GM18511 (cell line): ENCODE measurements around the gene CHD1.

Experiments
- ATAC-seq: cut with Tn5 transposase; IDR thresholded peaks from one replicate; pipeline ENCODE4 v1.9.1; 2021; ENCODE audit warnings: mild to moderate bottlenecking, moderate library complexity; ENCODE audit not compliant: unreplicated experiment

Gene CHD1

DNA sequence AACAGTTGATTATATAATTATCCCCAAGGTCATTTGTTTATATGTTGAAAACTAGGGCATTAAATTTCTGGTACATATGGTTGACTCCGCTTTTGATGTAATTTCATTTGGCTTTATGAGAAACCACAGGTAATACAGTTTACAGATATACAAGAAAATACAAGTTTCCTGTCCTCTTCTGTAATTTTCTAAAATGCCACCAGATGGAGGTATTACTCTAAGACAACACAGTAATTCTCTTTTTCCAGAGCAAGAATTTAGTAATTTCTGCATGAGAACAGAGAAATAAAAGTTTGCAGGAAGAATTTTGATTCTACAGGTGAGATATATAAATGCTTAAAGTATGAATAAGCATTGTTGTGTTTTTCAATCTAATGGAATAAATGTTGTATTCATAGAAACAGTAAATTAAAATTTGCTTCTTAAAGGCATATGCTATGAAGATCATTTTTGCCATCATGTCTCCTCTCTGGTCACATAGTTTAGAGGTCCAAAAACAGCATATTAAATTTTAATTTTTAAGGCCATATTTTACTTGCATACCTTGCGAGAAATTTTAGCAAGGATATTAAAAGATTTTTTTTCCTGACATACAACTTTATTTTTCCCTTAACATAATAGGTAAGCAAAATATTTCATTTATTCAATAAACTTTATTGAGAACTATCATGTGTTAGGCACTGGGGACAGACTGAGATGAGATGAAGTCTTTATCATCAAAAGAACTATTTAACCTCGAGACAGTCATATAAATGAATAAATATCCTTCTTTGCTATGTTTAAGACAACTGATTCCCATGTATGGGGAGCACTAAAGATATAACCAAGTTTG is 22.7 kb downstream of the CHD1 start:
- ATAC-seq, result peak; percentile 75

DNA sequence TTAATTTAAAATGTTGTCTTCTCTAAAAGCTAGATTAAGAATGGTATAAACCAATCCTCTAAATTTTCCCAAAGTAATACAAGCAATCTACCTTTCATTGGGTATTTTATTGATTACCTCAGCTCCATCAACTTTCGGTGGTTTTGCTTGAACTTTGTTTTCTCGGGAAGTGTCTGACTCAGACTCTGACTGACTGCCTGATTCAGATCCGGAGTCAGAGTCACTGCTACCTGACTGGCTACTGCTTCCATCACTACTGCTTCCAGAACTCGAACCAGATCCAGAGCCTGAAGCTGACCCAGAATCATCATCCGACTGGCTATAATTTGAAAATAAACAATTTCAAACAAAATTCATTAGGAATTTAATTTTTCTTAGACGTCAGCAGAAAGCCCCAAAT is 24.0 kb downstream of the CHD1 start:
- ATAC-seq, result no peak

DNA sequence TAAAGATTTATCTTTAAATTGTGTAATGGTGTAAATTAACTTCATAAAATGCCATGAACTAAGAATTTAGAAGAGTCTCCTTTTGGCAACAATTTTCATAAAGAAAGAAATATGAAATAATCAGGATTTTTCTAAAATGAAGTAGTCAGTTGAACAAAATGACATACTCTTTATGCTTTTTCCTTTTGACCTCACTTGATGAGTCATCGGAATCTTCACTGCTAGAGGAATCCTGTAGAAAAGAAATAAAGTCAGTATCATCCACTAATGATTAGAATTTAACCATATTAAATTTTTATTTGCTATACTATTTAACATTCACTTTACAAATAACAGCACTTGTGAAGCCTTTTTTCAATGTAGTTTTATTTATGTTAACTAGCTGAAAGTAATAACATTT is 26.1 kb downstream of the CHD1 start:
- ATAC-seq, result no peak

DNA sequence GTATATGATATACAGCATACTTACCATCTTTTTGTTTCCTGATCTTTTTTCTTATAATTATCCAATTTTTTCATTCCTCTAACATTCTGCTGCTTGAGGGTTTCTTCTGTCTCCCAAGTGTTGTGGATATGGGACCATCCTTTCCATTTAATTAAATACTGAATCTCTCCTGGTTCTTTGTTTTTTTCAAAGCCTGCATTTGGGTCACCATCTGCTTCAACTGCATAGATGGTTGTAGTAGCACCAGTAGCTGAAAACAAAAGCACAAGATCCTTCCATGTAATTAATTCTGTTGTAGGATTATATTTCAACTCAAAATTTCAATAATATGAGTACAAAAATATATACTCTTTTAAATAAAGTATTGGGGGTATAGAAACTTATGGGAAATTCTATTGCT is 29.4 kb downstream of the CHD1 start:
- no peak for ATAC-seq

DNA sequence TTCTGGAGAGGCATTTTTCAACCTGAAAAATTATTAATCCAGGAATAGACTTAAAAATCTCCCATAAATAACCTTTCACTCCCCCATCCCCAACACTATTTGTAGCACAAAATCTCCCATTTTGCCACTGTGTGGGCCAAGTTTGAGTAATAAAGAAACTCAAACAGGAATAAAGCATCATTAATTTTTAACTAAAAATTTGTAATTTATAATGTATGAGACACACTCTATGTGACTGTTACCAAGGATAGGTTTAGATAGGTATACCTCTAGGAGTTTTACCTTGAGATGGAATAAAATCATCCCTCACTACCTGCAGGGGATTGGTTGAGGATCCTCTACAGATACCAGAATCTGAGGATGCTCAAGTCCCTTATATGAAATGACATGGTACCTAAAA is 30.1 kb downstream of the CHD1 start:
- peak; percentile 75 for ATAC-seq

DNA sequence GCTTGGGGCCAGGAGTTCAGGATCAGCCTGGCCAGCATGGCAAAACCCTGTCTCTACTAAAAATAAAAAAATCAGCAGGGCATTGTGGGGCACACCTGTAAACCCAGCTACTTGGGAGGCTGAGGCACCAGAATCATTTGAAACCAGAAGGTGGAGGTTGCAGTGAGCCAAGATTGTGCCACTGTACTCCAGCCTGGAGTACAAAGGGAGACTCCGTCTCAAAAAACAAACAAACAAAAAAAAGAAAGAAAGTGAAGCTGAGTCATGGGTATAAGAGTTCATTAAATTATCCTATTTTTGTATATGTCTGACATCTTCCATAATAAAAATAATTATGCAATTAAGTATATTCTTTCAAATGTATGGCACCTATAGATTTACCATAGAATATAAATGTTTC is 37.2 kb downstream of the CHD1 start:
- no peak for ATAC-seq

DNA sequence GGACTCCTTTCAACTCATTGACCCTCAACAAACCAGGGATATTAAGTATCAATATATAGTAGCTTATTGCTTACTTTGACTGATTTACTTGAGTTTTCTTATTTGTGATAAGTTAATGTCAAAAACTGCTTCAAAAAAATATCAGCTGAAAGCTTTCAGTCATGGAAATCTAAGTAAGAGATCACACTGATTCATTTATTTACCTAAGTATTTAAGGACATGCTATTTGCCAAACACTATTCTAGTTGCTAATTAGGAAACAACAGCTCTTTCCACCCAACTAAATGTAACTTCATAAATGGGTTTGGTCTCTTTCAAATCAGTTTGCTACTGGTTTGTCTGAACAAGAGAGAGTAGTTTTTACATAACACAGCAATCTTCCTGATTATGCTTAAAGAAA is 48.2 kb downstream of the CHD1 start:
- no peak for ATAC-seq

DNA sequence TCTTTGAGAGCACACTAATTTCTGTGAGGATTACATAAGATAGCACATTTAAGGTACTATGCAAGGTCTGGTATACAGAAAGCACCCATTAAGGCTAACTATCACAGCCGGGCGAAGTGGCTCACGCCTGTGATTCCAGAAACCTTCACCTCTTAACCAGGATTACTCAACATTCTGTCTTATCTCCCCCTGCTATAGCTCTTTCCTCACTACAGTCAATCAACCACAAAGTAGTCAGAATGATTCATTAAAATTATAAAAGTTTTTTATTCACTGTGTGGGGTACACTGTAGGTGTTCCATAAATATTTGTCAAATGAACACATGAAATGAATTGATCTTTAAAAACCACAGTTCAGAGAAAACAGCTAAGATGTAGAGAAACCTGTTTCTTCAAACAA is 48.7 kb downstream of the CHD1 start:
- no peak for ATAC-seq

DNA sequence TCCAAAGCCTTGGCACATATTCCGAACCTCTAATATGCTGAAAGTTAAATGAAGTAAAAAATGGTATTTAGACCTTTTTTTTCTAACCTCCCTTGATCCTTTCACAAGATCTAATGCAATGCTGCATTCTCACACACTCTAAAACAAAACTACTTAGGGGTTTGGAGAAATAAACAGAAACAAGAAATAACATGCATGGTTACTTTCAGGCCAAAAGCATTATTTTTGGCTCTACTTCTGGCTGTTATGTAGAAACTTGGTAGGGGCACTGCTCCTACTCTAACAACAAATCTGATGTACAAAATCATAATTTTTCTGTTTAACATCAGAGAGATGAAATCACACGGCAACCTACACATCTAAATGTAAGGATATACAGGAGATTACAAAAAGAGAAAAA is 51.2 kb downstream of the CHD1 start:
- no peak for ATAC-seq

DNA sequence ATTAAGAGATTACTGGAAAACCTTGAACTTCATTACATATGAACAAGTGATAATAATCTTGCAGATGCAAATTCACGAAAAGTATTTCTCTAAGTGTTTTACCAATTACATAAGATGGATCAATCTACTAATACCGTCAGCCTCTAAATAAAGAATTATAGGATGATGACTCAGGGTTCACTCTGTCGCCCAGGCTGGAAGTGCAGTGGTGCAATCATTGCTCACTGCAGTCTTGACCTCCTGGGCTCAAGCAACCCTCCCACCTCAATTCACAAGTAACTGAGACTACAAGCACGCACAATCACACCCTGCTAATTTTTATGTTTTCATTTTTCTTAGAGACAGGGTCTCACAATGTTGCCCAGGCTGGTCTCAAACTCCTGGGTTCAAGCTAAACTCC is 56.1 kb downstream of the CHD1 start:
- ATAC-seq, result no peak

DNA sequence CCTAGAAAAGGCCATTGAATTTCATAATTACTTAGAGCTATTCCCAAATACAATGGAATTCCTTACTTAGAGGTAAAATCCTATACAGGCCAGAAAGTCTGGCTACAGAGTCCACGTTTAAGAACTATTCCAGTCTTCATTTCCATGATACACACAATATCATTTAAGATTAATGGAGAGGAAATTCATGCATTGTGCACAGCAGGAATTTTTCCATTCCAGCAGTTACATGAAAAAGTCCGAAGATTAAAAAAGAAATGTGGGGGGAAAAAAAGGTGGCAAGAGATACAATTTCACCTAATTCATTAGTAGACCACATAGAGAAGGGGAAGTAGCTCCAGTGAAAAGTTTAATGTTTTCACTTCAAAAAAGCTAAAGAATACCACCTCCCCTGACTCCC is 63.1 kb downstream of the CHD1 start:
- ATAC-seq, result no peak

DNA sequence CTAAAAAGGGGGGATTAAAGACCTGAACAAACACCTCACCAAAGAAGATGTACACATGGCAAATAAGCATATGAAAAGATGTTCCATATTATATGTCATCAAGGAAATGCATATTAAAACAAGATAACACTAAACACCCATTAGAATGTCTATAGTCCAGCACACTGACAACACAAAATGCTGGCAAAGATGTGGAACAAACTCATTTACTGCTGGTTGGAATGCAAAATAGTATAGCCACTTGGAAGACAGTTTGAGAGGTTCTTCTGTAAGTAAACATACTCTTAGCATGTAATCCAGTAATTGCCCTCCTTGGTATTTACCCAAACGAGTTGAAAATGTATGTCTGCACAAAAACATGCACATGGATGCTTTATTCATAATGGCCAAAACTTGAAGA is 81.8 kb downstream of the CHD1 start:
- ATAC-seq, result no peak

DNA sequence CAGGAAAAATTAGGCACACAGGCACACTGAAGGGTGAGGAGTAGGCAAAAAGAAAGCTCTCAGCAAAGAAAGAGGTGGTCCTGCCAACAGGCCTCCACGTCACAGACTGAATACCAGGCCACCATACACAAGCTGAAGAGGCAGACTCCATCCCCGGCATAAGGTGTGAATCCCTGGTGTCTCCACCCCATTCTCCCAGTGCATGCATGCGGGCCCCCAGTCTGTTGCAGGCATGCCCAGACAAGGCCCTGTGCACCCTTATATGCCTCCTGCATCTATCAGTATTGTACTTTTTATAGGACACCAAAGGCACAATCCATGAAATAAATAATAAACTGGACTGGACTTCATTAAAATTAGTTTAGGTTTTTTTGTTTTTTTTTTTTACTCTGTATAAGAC is 82.3 kb downstream of the CHD1 start:
- no peak for ATAC-seq

DNA sequence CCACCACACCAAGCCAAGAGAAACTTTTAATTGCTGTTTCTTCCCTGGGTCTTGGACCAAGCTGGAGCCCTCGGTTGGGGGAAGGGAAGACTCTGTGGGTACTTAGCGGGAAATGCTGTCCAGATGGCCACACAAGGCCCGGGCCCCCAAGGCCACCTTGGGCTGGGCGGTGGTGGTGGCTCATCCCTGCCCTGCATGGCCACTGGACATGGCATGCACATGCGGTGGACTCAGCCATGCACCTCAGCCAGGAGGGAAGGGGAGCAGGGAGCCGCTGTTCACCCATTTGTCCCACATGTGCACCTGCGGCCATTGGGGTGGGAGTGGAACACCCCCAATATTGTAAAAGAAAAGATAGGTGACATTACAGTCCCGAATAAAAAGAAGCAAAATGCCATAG is 82.9 kb downstream of the CHD1 start:
- ATAC-seq, result no peak

DNA sequence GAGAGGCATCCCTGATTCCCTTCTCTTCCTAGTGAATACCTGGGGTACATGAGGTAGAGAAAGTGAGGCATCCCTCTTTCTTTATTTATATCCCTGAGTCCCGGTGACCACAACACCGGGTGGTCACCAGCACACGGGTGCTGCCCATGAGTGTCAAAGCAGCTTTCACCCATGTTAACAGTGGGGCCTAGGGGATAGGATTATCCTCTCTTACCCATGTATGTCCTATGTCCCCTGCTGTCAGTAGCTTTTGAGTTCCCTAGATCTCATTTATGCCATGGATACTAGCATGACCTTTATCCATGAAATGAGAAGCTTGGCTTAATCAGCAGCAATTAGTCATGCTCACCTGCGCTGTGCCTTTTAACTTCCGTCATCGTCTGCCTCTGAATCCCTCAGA is 83.9 kb downstream of the CHD1 start:
- no peak for ATAC-seq

DNA sequence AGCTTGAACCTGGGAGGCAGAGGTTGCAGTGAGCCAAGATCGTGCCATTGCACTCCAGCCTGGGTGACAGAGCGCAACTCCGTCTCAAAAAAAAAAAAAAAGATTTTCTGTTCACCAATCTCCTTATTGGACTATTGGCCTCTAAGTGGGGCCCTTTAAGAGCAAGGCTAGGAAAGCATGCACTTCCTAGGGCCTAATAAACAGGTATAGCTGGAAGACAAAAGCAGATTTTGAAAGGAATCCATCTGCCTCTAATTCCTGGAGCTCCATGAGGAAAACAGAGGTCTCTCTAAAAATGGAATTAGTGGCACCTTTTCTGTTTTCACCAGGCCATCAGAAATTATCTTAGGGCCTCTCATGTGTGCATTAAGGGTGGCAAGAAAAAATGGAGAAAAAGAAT is 85.3 kb downstream of the CHD1 start:
- ATAC-seq, result no peak

DNA sequence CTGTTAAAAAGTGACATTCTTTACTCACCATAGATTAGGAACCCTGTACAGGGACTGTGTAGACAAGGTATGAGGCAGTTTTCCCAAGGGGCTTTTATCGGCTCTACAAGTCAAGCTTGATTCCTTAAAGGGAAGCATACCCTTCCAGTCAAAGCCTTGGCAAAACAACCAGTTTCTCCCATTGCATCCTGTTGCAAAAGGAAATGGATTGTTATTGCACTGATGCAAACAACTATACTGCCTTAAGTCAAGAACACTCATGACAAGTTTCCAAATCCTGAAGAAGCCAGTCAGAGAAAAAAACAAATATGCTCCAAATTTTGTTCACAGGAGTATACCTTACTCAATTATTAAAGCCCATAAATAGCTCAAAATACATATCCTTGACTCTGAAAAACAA is 87.9 kb downstream of the CHD1 start:
- ATAC-seq, result no peak

DNA sequence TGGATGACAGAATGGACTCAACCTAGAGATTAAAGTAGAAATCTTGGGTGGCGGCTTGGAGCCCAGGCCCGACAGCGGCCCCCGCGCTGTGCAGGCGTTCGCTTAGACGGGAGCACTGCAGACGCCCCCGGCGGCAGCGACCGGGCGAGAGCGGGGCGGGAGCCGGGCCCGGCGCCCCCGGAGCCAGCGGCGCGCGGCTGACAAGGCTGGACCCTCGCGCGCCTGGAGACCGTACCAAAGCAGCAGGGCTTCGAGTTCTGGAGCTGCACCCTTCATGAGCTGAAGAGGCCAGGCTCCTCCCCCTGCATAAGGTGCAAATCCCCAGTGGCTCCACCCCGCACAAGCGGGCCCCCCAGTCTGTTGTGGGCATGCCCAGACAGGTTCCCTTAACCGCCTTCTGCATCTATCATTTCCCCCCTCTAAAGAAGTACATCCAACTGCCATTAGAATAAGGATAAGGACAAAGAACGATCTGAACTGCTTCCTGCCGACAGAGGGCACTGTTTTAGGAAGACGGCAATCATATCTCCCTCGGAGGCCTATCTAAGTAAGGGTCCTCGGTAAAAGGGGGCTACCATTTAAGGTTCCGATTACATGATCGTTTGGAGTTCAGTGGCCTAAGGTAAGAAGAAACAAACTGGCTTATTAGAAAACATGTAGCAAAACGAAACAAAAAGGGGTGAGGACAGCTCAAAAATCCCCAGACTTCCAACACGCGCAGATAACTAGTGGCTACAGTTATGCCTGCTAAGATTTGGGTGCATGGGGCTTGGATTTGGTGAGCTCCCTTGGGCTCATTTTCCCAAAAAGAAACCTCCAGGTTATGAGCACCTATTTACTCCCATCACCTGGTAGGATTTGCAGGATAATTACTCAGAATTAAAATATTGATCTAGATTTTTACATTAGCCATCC is 89.1 kb downstream of the CHD1 start:
- no peak for ATAC-seq

DNA sequence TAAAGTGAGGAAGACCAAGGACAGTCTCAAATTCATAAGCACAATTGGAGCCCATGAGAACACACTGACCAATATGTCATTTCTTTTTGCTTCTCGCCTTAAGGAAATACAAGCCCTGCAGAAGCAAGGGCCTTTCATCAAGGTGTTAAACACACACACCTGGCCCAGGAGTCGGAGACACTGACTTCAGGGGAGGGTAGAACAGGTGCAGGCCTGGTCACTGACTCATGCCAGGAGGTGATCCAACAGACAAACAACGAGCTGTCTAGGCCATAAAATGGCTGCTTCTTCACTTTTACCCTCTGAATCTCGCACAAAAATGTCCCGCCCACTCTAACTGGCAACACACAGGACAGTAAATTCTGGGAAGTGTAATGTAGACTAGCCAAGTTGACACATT is 92.6 kb downstream of the CHD1 start:
- ATAC-seq, result no peak

DNA sequence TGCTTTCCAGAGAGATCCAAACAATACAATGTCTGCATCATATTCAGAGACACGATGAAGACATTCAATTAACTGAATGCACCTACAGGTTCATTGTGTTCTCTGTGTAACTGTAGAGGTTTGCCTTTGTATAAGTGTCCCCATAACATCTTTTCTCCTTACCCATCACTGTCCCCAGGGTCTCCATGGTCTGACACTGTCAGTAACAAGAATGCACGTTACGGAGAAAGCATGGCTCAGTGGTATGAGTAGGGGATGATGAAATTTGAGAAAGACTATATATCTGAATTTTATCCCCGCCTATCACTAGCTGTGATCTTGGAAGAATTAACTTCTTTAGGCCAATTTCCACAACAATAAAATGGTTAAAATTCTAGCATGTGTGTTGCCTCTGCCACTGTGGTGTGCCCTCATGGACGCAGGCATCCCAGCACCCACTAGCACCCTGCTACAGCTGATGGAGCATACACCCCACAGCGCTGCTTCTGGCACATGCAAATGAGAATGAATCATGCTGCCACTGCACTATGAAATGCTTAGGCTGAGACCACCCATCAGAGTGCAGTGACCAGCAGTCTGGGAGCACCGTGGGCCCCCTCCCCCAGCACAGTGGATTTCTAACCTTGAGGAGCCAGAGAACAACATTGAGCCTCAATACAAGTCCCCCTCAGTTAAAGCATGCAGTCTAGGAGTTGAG is 101.1 kb downstream of the CHD1 start:
- no peak for ATAC-seq

DNA sequence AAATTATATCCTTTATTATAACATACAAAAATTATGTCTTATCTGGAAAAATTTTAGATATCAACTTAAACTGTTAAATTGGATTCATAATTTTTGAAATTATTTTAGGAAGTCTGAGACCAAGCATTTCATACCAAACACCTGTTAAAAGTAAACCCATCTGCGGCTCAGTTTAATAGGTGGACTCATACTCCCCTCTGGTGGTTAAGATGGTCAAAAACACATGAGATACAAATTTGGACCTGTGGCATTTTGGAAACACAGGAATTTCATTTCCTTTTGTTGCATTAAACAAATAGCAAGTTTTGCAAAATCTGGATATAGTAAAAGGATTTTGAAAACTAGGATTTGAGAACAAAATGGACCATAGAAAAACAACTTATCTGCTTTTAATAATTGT is 101.6 kb downstream of the CHD1 start:
- ATAC-seq, result peak; percentile 57
